Fibroblast of the conjunctiva (primary cell): ENCODE data around the gene SCGB3A1.

Experiments used
- DNase-seq: peaks from one replicate; pipeline ENCODE4 v3.0.0-alpha.2; 2010; ENCODE audit warnings: low read depth

The SCGB3A1 gene, protein sequence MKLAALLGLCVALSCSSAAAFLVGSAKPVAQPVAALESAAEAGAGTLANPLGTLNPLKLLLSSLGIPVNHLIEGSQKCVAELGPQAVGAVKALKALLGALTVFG

GRCh38 chr5:180591311-180591887, at the start of gene SCGB3A1:
SCGB3A1 (minus strand) TSS chr5:180591499; CDS start chr5:180591462, 37 bp downstream.
- DNase-seq = no peak

DNA sequence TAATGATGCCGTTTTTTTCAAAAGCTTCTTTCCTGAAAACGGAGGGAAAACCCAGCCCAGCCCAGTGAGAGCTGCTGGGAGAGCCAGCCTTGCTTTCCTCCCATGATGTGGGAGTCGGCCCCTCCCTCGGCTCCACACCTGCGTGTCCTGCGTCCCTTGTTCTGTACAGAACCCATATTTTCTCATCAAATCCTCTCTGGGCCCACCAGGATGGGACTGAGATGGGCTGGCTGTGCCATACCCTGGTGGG, 49.2 kb upstream of the SCGB3A1 start:
- no peak for DNase-seq

DNA sequence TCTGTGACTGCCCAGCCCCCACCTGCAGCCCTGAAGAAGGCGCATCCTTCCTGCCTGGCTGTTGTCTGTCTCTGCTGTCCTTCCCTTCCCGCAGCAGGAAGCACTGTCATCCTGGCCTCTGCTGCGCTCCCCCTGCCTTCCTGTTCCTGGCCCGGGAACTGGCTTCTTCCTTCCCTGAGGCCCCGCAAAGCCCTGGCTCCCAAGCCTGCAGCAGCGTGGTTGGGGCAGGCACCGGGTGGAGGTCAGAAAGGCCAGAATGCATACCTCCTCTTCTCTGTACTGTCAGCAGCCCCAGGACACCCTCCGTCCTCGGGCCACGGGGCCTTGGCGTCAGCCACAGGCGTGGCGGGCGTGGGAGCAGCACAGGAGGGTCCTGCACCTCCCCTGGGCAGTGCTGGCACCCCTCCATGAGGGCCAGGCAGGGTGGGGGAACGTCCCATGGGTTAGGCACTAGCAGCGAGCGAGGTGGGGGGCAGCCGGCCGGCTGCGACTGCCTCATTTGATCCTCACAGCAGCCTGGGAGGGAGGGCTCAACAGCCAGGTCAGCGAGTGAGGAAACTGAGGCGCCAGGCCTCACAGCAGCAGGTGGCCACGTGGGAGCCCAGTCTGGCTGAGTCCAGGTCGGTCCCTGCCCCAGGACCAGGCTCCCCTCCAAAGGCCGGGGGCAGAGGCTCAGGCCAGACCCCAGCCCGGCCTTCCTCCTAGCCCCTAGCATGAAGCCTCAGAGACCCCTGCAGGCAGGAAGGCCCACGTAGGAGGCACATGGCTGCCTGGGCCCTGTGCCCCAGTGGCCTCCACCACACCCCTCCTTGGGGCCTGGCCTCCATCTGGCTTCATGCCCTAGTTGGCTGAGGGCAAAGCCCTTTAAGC, 48.7 kb upstream of the SCGB3A1 start:
- no peak for DNase-seq

GRCh38 chr5:180639287-180639686, 48.0 kb upstream of the SCGB3A1 start:
- no peak for DNase-seq

DNA sequence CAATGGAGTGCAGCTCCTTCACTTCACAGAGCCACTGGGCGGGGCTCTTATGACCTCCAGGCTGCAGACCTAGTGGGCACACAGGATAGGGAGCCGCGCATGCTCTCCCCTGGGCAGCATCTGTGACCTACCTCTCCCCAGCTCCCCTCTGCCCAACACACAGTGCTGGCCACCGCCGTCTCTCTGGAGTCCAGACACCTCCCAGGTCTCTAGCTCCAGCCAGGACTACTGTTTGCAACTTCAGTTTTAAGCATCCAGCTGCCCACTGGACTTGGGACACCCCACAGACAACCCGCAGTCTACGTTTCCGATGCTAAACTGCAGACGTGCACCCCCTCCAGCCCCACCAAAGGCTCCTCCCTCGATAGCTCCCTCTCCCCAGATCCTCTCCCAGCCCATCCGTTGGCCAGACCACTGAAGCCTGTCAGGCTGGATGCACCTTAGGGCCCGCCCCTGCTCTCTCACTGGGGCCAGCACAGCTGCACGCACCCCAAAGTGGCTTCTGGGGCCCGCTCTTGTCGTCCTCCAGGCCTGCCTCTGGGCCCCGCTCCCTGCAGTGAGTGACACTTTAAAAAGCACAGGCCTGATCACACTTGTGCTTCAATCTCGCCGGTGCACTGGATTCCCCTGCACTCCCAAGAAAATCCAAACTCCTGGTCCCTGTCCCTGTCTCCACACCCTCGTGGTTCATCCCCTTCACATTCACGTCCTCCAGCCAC, 46.8 kb upstream of the SCGB3A1 start:
- no peak for DNase-seq

- no peak for DNase-seq
Observed at GRCh38 chr5:180636403-180637075, 45.2 kb upstream of the SCGB3A1 start.

- DNase-seq = no peak
Observed at GRCh38 chr5:180636016-180636402, 44.7 kb upstream of the SCGB3A1 start.

DNA sequence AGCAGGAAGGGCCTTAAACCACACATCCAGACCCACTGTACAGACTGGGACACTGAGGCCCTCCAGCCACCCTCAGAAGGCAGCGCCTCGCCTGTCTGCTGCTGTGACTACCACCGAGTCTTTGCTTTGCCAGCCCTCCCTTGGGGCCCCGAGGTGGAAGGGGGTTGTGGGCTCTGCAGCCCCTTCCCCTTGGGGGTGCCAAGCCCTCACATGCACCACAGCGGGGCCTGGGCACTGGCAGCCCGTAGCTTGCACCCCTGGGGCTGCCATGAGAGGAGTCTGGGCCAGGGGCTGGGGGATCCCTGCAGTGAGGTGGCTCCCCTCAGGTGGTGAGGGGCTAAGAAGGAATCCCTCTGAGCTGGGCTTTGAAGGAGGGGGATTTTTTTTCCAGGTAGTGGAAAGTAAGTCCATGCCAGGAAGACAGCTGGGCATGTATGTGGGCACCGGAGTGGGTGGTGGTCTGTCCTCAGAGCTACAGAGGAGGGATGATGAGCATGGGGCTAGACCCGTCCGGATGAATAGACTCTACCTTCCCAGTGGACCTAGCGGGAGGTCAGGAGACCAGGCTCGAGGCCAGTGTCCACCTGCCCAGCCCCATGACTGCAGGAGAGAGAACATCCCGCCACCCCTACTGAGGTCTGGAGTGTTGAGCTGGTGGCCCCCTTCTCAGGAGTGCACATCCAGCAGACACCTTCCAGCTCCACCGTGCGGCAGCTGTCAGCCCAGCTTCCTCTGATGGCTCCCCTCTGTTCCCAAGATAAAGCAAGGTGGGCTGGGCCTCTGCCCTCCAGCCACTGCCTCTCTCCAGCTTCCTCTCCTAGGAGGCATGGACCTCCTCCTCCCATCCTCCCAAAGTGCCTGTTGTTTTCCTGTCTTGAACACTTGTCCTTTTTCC, 42.2 kb upstream of the SCGB3A1 start:
- DNase-seq = no peak

- DNase-seq = no peak
Observed at GRCh38 chr5:180632768-180633167, 41.5 kb upstream of the SCGB3A1 start.

- no peak for DNase-seq
Observed at GRCh38 chr5:180631549-180632383, 40.5 kb upstream of the SCGB3A1 start.

DNA sequence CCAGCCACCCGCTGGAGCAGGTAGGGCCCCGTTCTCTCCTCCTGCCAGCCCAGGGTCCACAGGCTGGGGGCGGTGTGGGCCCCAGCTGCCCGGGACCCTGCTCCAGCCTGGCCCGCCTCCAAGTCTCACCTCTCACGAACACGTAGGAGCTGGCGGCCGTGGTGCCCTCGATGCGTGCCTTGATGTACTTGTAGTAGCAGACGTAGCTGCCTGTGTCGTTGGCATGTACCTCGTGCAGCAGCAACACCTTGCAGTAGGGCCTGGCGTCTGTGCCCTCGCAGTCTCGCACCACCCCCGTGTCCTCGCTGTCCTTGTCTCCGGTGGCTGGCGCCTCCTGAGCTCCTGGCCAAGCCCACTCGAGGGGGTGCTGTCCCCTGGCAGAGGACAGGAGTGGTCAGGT, 39.1 kb upstream of the SCGB3A1 start:
- no peak for DNase-seq

DNA sequence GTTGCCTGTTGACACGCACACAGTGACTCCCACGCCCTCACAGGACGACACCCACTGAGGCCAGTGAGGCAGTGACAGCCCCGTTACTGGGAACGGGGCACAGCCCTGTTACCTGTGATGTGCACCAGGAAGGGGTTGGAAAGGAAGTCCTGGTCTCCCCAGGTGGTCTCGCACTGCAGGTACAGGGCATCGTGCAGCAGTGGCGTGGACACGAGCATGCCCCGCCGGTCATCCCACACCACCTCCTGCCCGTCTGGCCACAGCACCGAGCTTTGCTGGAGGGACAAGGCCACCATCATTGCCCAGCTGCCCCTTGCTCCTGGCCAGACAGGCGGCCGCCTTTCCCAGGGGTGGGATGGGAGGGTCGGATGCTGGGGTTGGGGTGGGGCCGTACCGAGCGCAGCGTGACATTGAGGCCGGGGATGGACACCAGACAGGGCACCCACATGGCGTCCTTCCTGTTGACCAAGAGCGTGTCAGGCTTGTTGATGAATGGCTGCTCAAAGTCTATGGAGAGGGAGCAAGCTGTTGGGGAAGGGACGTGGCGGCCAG, 38.6 kb upstream of the SCGB3A1 start:
- no peak for DNase-seq

DNA sequence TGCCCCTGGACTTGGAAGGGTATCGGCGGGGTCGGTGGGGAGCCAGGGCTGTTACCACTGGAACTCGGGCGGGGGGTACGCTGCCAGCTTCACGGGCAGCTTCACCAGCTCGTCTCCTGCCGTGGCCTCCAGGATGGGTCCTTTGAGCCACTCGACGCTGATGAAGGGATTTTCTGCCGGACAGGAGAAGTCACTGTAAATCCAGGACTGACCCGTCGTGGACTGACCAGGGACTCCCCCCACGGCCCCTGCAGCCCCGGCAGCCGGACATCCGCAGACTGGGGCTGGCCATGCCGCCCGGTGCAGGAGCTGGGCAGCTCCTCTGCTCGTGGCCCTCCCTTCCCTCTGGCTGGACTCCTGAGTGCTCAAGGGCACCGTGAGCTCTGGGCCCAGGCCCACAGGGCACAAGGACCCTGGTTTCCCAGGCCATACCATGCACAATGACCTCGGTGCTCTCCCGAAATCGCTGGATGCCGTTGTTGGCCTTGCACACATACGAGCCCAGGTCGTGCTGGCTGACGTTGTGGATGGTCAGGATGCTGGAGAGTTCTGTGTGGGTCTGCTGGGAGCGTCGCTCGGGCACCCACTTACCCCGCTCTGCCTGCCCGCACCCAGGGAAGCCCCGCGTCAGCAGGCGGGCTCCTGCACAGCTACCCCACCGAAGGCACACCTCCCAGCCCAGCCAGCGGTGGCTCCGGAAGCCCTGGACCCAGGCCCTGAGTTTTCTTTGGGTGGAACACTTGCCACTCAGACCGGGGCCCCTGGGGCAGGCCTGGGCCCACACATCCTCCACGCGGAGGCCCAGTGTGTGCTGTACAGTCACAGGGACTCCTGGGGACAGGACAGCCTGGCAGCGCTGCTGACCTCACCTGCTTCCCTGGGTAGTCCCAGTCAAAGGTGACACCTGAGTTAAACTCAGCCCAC, 37.8 kb upstream of the SCGB3A1 start:
- no peak for DNase-seq

DNA sequence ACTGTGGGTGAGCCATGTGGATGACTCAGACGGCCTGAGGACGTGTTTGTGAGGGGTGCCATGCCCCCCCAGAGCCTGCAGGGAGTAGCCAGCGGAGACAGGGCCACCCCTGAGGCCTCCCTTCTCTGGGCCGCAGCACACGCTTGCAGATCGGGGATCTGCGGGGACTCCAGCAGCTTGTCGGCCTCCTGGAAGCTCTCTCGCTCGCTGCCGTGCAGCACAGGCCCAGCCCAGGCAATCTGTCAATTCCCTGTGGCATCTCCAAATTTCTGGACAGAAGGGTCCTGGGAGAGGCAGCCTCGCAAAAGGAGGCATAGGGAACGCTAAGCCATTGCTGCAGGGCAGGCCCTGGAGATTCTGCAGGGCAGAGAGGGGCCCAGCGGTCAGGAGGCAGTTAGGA, 36.9 kb upstream of the SCGB3A1 start:
- DNase-seq = no peak

DNA sequence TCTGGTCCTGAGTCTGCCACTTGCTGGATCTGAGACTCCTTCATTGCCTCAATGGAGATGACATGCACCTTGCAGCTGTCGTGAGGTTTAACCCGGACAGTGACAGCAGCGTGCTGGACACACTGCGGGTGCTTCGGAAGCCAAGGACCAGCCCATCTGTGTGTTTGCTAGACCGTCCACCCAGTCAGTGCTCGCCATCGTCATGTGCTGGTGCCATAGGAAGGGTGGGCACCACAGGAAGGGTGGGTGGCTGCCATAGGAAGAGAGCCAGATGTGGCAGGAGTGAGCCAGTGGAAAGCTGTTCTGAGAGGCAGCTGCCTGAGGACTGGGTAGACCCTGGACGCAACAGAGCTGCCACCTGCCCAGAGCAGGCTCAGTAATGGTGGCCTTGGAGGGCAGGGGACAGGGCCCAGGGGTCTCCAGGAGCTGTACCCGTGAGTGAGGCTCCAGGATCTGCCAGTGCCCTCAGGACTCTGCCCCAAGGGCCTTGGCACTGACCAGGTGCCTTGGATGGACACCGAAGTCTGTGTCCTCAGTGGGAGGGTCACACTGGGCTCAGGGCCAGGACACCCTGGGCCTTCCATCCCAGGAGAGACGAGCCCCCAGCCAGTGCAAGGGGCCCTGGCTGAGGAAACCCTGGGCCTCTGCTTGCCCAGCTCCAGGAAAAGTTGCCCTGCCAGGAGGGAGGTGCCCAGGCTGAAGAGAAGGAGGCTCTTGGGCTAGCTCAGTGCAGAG, 36.3 kb upstream of the SCGB3A1 start:
- no peak for DNase-seq

GRCh38 chr5:180626661-180627385, 35.5 kb upstream of the SCGB3A1 start:
- DNase-seq = no peak

- DNase-seq = no peak
Observed at GRCh38 chr5:180625791-180626660, 34.7 kb upstream of the SCGB3A1 start.
